ENCODE data around the gene NDUFS6. TPM values are rescaled to one million over a fixed set of nuclear protein-coding genes. Genes with fewer than 3 reads are reported as not detected.

Gene NDUFS6
- total RNA-seq, 1 experiment from 2014 or later: 72.8 TPM

DNA sequence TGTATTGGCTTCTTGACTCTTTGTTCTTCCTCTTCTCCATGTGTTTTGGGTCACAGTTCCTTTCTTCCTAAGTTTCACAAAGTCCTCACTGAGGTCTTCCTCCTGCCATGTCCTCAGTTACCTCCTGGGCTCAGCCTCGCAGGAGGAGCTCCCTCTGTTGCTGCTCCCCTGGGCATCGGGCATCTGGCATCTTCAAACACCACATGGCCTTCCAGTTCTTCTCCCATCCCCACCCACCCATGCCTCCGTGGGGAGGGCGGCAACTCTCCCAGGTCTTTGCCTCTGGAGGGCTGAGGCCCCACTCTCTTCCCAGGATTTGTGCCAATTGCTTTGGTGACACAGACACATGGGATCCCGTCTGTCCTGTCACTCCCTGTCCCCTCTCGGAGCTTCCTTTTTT is 24.4 kb upstream of the NDUFS6 start:
- Histone ChIP-seq H3K36me3 (ENCODE audit: insufficient read depth, low read length, poor library complexity, severe bottlenecking) (no peaks in the 10 kb centered on the region), H3K4me1 (ENCODE audit: insufficient read depth, low read length, poor library complexity, severe bottlenecking) (no peaks in the 10 kb centered on the region), H3K27me3 (replicated peaks; ENCODE audit: insufficient read depth, low read depth, low read length, poor library complexity) (peaks cover 25% of the 10 kb centered on the region), H3K9me3 (ENCODE audit: low read depth, low read length, poor library complexity, severe bottlenecking) (no peaks in the 10 kb centered on the region), H3K4me3 (ENCODE audit: low read depth, low read length, poor library complexity, severe bottlenecking) (no peak overlapping the region), H3K27ac (ENCODE audit: low read depth, low read length, poor library complexity, severe bottlenecking) (no peak overlapping the region)
- BruUV-seq (replicated peaks): no TSS peak
- ChIA-PET POLR2A (ENCODE audit: low non-redundant PET) (no interaction called here), CTCF (no interaction called here)
- intact Hi-C loops (cut with micrococcal nuclease; ENCODE audit: unreplicated experiment): no loop called here
- TF ChIP-seq EZH2 (IDR thresholded peaks at IDR 0.05; ENCODE audit: borderline replicate concordance, low read depth, low read length, poor library complexity, severe bottlenecking): no peak
- no peak for TF ChIP-seq CTCF (conservative IDR thresholded peaks at IDR 0.05; ENCODE audit: low read depth, low read length)
- no peak for DNase-seq (ENCODE audit: low spot score)

GRCh38 chr5:1777281-1778137 is 23.7 kb upstream of the NDUFS6 start:
- POLR2A ChIA-PET (ENCODE audit: low non-redundant PET): no interaction called here
- no peaks in the 10 kb centered on the region for H3K36me3 ChIP-seq (ENCODE audit: insufficient read depth, low read length, poor library complexity, severe bottlenecking)
- no peaks in the 10 kb centered on the region for H3K4me1 ChIP-seq (ENCODE audit: insufficient read depth, low read length, poor library complexity, severe bottlenecking)
- no TSS peak for BruUV-seq (replicated peaks)
- H3K27me3 ChIP-seq (replicated peaks; ENCODE audit: insufficient read depth, low read depth, low read length, poor library complexity): peaks cover 19% of the 10 kb centered on the region
- H3K27ac ChIP-seq (ENCODE audit: low read depth, low read length, poor library complexity, severe bottlenecking): no peak overlapping the region
- intact Hi-C loops (cut with micrococcal nuclease; ENCODE audit: unreplicated experiment): no loop called here
- no peaks in the 10 kb centered on the region for H3K9me3 ChIP-seq (ENCODE audit: low read depth, low read length, poor library complexity, severe bottlenecking)
- H3K4me3 ChIP-seq (ENCODE audit: low read depth, low read length, poor library complexity, severe bottlenecking): no peak overlapping the region
- CTCF ChIA-PET: no interaction called here
- DNase-seq (ENCODE audit: low spot score): no peak
- TF ChIP-seq CTCF (conservative IDR thresholded peaks at IDR 0.05; ENCODE audit: low read depth, low read length): no peak
- TF ChIP-seq EZH2 (IDR thresholded peaks at IDR 0.05; ENCODE audit: borderline replicate concordance, low read depth, low read length, poor library complexity, severe bottlenecking): no peak

- ChIA-PET CTCF (no interaction called here), POLR2A (ENCODE audit: low non-redundant PET) (no interaction called here)
- TF ChIP-seq CTCF (conservative IDR thresholded peaks at IDR 0.05; ENCODE audit: low read depth, low read length): no peak
- no peak for TF ChIP-seq EZH2 (IDR thresholded peaks at IDR 0.05; ENCODE audit: borderline replicate concordance, low read depth, low read length, poor library complexity, severe bottlenecking)
- Histone ChIP-seq H3K36me3 (ENCODE audit: insufficient read depth, low read length, poor library complexity, severe bottlenecking) (no peaks in the 10 kb centered on the region), H3K4me1 (ENCODE audit: insufficient read depth, low read length, poor library complexity, severe bottlenecking) (peaks cover 7% of the 10 kb centered on the region), H3K9me3 (ENCODE audit: low read depth, low read length, poor library complexity, severe bottlenecking) (no peaks in the 10 kb centered on the region), H3K4me3 (ENCODE audit: low read depth, low read length, poor library complexity, severe bottlenecking) (no peak overlapping the region), H3K27me3 (replicated peaks; ENCODE audit: insufficient read depth, low read depth, low read length, poor library complexity) (peaks cover 11% of the 10 kb centered on the region), H3K27ac (ENCODE audit: low read depth, low read length, poor library complexity, severe bottlenecking) (no peak overlapping the region)
- BruUV-seq (replicated peaks): no TSS peak
- intact Hi-C loops (cut with micrococcal nuclease; ENCODE audit: unreplicated experiment): no loop called here
- no peak for DNase-seq (ENCODE audit: low spot score)
Observed at GRCh38 chr5:1778138-1779020, 22.8 kb upstream of the NDUFS6 start.
